Activated CD4-positive, alpha-beta T cell treated with anti-CD3 and anti-CD28 coated beads, Interleukin-2, amount 50 U/mL, for 24 hours (primary cell): ENCODE measurements around the gene PLEKHA4.
A peak's percentile ranks its signal among the peaks of the same experiment; 100 is the strongest.
"Not testable (repeated sequence)": the region's sequence is repeated elsewhere in the genome, so short reads cannot be mapped to it uniquely, and the experiment has no call there.

Experiments used
- DNase-seq, 2 donors: peaks; one replicate each; pipeline ENCODE4 v3.0.0-alpha.2; 2020; ENCODE audit warnings: low read depth in 1 of 2, low spot score in 1 of 2

PLEKHA4 gene

DNA sequence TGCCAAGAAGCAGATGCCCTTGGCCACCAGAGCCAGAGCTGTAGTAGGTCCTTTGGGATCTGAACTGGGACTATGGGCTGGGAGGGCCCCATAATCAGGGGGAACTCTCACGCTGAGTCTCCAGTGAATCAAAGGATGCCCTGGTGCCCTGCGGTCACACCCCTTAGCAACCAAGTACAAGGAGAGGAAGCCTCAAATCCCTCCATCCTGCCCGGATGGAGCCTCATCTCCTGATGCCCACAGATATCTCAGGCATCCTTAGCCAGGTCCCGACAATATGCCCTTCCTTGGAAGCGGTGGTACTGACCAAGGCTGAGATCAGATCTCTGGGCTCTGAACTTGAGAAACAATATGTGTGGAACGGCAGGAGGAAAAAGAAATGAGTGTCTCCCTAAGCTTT is 1.7 kb downstream of the PLEKHA4 start:
- no peak for DNase-seq

DNA sequence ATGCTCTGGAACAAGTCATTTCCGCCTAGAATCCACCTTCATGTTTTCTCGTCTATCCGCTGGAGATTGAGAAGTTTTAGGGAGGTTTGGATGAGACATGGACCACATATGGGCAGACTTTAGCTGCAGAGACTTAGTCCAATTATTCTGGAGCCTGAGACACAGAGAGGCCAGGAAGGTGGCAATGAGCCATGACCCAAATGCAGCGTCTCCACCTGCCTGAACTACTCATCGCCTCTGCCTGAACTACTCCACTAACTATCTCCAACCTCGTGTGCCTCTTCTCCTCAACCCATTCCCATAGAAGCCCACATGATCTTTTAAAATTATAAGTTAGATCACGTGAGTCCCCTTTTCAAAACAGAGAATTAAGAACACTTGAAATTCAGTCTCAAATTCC is 5.6 kb downstream of the PLEKHA4 start:
- no peak for DNase-seq

DNA sequence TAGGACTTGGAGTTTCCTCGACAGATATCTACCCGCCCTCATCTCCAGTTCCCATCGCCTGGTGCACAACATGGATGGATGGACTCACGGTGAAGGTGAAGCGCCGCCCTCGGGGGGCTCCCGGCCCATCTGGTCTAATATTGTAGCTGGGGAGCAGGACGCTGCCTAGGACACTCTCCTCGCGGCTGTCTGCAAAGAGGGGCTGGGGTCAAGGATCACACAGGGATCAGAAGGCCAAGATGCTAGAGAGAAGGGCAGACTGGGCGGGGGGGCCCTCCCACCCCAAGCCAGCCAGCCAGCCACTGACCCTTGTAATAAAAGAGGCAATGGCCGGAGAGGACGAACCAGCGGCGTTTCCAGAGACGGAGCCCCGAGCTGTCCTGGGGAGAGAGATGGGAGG is 7.1 kb downstream of the PLEKHA4 start:
- no peak for DNase-seq

DNA sequence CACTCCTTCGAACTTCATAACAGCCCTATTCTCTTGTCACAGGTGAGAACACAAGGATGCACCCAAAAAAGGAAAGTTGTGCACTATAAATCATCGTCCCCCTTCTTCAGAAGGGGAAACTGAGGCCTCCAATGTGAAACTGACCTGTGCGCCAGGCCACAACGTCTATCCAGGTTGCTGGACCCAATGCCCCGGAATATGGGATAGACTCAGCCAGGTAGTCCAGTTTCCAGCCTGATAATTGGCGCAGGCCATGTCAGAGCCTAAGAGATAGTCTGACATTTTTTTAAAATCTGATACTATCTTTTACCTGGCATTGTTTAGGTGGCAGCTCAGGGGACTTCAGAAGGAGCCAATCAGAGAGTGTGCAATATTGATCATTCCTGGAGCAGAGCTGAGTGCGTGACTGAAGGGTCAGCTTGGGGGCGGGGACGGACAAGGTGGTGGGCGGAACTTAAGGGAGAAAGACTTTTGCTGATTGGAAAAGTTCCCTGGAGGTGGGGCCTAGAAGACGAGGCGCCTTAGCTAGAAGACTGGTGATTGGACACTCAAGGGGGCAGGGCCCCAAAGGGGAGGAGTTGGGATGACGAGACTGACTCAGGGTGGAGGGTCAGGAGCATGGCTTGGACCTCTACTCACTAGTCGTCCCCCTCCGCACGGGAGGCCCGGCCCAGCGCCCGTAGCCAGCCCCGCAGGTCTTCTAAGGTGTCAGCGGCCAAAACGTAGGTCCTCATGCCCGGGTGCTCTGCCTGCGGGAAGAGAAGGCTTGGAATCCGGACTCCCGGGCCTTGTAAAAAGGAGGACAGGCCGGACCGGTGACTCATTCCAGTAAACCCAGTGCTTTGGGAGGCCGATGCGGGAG is 8.5 kb downstream of the PLEKHA4 start:
- DNase-seq = no peak

DNA sequence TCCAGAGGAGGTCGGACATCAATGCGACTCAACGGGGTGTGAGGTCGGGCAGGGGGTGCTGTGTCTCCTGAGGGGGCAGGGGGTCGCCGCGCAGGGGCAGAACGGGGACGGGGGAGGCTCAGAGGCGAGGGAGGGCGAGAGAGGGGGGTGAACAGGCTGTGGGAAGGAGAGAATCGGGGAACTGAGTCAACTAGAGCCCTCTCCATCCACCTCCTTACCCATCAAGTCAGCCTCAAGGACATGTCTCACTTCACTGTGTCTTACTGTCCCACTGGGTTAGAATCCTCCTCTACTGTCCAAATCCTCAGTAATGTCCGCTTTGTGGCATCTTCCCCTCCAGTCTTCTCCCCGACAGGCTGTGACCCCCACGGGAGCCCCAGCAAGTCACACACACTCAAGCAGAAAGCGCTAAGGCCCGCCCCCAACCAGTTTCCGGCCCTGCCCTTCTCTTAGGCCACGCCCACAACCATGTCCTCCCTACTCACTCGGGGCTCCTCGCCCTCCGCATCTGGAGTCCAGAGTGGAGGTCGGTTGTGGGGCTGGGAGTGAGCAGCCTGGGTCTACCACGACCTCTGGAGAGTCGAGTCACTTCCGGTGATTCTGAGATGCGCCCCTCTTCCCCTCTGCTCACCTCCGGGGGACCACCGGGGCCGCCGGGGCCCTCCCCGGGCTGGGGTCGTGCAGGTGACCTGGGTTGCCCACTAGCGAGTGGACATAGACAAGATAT is 9.3 kb downstream of the PLEKHA4 start:
- peak; percentile 51 to 70 for DNase-seq

DNA sequence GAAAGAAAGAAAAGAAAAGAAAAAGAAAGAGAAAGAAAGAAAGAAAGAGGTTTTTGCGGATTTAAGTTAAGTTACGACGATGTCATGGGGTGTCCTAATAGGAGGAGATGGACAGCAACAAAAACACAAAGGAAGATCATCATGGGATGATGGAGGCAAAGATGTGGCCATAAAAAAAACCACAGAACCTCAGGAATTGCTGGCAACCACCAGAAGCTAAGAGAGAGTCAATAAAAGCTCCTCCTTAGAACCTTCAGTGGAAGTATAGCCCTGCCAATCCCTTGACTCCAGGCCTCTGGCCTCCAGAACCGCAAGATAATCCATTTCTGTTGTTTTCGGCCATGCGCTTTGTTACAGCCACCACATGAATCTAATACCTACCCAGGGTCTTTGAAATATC is 11.5 kb downstream of the PLEKHA4 start:
- no peak for DNase-seq

DNA sequence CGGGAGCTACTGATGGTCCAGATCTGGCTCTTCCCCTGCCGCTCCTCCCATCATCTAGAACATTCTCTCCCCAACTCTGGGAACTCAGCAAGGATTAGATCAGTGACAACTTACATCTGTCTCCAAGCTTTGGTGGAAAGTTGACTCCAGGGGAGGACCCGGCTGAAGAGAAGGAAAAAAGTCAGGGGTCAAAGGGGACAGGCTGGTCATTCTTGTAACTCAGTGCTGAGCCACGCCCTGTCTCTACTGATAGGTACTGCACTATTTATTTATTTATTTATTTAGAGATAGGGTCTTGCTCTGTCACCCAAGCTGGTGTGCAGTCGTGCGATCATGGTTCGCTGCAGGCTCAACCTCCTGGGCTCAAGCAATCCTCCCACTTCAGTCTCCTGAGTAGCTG is 14.3 kb downstream of the PLEKHA4 start:
- DNase-seq = no peak

DNA sequence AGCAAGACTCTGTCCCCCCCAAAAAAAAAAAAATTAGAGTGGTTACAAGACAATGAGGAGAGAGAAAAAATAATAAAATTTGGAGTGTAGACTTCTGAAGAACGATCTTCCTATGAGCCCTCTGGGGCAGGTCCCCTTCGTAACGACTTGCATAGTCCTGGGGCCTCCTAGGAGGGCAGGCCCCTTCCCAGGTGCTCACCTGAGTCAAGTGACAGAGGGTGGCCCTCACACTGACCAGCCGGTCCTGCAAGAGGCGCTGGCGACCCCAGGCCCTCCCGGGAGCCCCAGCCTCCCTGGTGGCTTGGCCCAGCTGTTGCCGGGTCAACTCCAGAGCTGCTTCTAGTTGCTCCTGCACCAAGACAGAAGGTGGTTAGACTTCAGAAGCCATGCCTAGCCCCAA is 14.9 kb downstream of the PLEKHA4 start:
- no peak for DNase-seq

DNA sequence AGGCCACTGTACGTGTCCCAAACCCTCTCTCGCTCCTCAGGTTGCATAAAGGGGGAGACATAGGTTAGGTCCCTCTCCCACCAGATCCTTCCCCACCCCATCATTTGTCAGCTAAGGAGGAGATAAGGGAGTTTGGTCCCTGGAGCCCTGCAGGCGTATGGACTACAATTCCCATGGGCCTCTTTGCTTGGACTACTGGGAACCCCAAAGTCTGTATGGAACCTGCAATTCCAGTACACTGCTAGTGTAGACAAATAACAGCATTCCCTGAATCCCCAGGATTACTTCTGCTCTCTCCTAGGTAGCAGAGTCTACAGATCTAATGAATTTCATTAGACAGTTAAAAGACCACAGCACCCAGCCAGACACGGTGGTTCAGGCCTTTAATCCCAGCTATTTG is 16.1 kb downstream of the PLEKHA4 start:
- DNase-seq = no peak

DNA sequence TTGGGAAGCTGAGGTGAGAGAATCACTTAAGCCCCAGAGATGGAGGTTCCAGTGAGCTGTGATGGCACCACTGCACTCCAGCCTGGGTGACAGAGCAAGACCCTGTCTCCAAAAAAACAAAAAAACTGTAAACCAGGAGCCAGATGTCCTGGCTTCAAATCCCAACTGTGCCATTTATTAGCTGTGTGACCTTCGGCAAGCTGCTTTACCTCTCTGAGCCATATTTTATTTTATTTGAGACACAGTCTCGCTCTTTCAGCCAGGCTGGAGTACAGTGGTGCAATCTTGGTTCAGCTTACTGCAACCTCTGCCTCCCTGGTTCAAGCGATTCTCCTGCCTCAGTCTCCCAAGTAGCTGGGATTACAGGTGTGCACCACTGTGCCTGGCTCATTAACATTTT is 21.8 kb downstream of the PLEKHA4 start:
- DNase-seq = not testable (repeated sequence)

DNA sequence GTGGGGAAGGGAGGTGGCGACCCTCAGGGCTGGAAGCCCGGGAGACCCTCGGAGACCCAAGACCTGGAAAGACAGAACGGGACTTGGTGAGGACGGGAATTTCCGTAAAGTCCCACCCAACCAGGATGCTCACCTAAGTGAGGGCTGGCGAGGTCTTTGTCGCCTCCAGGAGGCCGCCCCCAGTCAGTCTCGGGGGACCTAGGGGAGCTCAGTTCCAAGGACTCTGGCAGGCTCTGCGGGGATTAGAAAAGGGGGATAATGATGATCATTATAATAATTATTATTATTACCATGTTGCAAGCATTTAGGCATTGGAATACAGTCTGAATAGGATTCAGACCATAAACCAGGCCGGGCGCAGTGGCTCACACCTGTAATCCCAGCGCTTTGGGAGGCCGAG is 23.0 kb downstream of the PLEKHA4 start:
- no peak for DNase-seq

DNA sequence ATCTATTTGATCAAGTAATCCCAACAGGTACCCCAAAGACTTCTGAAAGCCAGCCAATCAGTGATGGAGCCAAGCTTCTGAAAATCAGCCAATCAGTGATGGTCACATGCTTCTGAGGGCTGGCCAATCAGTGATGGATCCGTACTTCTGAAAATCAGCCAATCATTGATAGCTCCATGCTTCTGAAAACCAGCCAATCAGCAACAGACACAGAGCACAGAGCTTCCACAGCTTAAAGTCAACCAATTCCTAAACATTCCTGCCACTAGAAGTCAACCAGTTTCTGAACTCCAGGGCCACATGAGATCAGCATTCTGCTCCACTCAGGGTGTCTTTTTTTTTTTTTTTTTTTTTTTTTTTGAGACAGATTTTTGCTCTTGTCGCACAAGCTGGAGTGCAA is 23.9 kb downstream of the PLEKHA4 start:
- DNase-seq = no peak

DNA sequence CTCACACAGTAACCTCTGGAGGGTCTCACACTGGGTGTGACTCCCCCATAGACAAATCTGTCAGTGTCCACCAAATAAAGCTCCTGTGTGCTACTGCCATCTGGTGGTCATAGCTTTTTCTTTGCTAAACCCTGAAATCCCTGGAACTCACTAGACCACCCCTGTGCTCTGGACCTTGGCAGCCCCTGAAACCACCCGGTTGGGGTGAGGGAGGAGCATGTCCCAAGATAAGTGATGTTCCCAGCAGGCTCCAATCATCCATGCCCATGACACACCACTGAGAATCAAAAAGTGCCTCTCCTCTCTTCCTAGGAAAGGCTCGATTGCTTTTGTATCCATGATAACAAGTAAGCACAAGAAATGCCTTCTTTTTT is 25.6 kb downstream of the PLEKHA4 start:
- DNase-seq = peak in 1 of 2 donors; percentile 31

DNA sequence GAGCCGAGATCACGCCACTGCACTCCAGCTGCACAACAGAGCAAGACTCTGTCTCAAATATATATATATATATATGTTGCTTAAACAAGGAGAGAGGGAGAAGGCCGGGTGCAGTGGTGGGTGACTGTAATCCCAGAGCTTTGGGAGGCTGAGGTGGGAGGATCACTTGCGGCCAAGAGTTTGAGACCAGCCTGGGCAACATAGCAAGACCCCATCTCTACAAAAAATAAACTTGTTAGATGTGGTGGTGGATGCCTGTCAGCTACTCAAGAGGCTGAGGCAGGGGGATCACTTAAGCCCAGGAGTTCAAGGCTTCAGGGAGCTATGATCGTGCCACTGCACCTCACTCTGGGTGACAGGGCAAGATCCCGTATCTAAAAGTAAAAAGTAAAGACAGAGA is 26.8 kb downstream of the PLEKHA4 start:
- no peak for DNase-seq

DNA sequence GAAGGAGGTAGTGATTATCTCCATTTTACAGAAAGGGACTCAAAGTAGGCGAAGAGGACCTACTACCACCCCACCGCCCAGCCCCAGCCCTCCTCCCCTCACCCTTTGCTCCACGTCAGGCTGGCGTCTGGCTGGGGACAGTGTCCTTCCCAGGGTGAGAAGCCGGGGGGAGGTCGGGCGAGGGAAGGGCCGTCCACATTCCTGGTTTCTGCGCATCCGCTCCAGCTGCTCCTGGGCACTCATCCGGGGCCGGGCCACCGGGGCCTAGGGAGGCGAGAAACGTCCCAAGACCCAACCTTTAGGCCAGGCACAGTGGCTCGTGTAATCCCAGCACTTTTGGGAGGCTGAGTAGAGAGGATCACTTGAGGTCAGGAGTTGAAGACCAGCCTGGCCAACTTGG is 27.4 kb downstream of the PLEKHA4 start:
- no peak for DNase-seq

DNA sequence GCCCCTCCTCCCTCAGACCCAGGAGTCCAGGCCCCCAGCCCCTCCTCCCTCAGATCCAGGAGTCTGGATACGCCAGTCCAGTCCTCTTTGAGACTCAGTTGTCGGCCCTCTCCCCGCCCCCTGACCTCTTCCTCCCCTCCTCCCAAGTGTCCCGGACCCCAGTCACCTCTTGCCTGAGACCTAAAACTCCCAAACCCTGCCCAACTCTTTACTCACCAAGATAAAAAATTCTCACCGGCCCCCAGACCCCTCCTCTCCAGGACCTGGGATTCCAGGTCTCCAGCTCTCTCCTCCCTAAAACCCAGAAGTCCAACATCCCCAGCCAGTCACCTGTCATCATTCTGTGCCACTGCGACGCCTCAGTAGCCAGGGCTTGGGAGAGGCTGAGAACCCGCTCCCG is 30.7 kb downstream of the PLEKHA4 start:
- DNase-seq = no peak

DNA sequence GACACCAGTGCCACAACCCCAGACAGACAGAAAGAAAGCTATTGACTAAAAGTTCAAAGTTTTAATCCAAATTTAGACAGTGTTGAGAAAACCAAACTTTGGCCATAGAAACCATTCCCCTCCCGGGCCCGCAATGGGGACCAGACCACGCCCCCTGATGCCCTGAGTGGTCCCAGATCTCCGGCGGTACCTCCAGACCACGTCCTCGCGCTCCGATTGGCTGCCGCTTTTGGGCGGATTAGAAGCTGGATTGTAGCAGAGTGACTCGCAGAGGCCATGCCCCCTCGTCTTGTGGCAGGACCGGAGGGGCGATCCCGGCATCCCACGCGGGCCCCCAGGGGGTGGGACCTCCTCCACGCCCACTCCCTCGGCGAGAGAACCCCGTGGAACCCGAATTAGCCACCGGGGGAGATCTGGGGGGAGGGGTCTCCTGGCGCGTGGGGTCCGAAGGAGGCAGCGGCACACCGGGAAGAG is 31.3 kb downstream of the PLEKHA4 start:
- DNase-seq = peak; percentile 39 to 74

DNA sequence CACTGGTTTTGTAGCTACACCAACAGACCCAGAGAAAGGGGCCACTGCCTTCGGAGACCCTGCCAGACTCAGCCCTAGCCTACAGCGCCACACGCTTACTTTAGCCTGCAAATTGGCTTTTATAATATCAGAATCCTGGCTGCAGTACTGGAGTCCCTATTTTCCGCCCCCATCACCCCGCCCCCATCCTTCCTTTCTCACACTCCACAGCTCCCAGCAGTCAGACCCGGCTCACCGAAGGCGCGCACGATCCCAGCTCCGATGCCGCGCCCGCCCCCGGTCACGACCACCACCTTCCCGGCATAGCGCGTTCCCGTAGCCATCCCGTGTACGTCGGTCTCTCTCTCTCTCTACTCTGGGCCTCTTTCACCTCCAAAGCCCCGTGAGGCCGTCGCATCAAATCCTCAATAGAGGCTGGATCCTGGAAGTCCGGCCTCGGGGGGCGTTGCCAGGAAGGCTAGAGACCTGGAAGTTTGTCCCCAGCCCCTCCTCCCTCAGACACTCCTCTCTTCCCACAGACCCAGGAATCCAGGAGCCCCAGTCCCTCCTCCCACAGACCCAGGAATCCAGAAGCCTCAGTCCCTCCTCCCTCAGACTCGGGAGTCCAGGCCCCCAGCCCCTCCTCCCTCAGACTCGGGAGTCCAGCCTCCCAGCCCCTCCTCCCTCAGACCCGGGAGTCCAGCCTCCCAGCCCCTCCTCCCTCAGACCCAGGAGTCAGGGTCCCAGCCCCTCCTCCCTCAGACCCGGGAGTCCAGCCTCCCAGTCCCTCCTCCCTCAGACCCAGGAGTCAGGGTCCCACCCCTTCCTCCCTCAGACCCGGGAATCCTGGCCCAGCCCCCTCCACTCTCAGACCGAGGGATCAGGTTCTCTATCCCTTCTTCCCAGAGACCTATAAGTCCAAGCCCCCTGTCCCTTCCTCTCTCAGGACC is 32.1 kb downstream of the PLEKHA4 start, which contains the start of gene HSD17B14:
TSS of gene HSD17B14 (minus strand) at position 403 of the 929 bp plus-strand sequence. CDS start at position 323, 80 bp downstream.
- DNase-seq = no peak

DNA sequence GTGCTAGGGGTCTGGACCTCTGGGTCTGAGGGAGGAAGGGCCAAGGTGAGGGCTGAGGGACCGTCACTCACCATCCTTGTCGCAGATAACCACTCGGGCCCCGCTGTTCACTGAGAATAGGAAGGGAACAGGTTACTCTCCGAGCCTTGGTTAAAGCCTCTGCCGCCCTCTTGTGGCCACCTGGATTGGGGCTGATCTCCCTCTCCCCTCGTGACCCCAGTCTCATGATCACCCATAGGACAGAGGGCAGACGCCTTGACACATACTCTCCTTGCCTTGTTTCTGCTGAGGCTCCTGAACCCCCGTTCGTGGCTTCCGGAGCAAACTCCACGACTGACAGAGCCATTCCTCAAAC is 32.7 kb downstream of the PLEKHA4 start:
- DNase-seq = peak; percentile 90 to 92

DNA sequence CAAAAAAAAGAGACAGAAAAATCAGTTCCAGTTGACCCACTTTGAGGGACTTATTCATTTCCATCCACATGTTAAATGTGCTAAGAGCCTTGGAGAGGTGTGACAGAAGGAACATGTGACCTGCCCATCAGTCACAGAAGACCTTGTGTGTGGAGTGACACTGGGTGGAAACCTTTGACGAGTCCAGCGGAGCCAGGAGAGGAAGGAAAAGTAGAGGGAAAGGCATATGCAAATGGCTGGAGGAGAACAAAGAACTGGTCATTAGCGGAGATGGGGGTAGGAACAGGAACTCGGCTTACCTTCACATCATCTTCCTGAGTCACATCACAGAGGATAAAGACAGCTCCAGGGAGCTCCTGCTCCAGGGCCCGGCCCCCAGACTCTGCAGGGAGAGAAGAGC is 34.4 kb downstream of the PLEKHA4 start:
- DNase-seq = no peak

DNA sequence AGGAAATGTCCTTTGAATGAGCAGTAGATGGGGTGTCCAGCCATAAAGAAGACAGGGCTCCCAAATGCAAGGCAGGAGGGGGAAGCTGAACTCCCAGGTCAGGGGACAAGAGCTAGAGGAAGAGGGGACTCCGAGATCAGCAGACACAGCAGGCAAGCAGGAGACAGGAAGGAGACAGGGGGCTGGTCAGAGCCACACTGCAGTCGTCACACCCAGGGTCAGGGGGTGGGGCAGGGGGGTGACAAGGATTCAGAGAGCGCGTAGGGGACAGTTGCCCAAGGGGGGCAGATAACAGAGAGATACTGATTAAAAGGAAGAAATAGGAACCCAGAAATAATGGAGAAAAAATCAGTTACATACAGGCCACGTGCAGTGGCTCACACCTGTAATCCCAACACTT is 35.4 kb downstream of the PLEKHA4 start:
- DNase-seq = no peak
